Measurements from ENCODE around the gene CTNNBL1.

CTNNBL1 gene

GRCh38 chr20:37885593-37886503 lies 192.0 kb downstream of the CTNNBL1 start:
- DNase-seq = no peak

- no peak for DNase-seq
These were observed 193.0 kb downstream of the CTNNBL1 start for GRCh38 chr20:37886851-37887297.

GRCh38 chr20:37888641-37889040 lies 194.8 kb downstream of the CTNNBL1 start:
- no peak for DNase-seq

GRCh38 chr20:37890108-37890507 lies 196.3 kb downstream of the CTNNBL1 start:
- no peak for DNase-seq

- DNase-seq = no peak
These were observed 196.8 kb downstream of the CTNNBL1 start for GRCh38 chr20:37890643-37891042.

- no peak for DNase-seq
These were observed 198.2 kb downstream of the CTNNBL1 start for GRCh38 chr20:37892001-37892400.

- DNase-seq = no peak
These were observed 199.9 kb downstream of the CTNNBL1 start for GRCh38 chr20:37893566-37894241.

GRCh38 chr20:37894454-37894853 lies 200.6 kb downstream of the CTNNBL1 start:
- no peak for DNase-seq

GRCh38 chr20:37895166-37895565 lies 201.3 kb downstream of the CTNNBL1 start:
- DNase-seq = no peak

GRCh38 chr20:37896932-37897548 lies 203.2 kb downstream of the CTNNBL1 start:
- no peak for DNase-seq

- no peak for DNase-seq
These were observed 204.6 kb downstream of the CTNNBL1 start for GRCh38 chr20:37898233-37899104.

- no peak for DNase-seq
These were observed 205.5 kb downstream of the CTNNBL1 start for GRCh38 chr20:37899105-37900045.

- DNase-seq = no peak
These were observed 207.4 kb downstream of the CTNNBL1 start for GRCh38 chr20:37901240-37901639.

GRCh38 chr20:37901654-37902503 lies 208.0 kb downstream of the CTNNBL1 start:
- DNase-seq = peak; percentile 50

- DNase-seq = no peak
These were observed 208.9 kb downstream of the CTNNBL1 start, which contains the start of gene VSTM2L for GRCh38 chr20:37902504-37903313. TSS of gene VSTM2L (plus strand) at chr20:37903127. CDS start at chr20:37903351, 224 bp downstream.

GRCh38 chr20:37903317-37904007 lies 209.6 kb downstream of the CTNNBL1 start:
- no peak for DNase-seq

GRCh38 chr20:37904008-37904642 lies 210.3 kb downstream of the CTNNBL1 start:
- no peak for DNase-seq

GRCh38 chr20:37904845-37905373 lies 211.1 kb downstream of the CTNNBL1 start:
- DNase-seq = no peak

All from NCI-H1694 treated with DMSO at 0.1 percent for 48 hours (cell line).